ENCODE data around the gene FJX1.
"Not testable (repeated sequence)": the region's sequence is repeated elsewhere in the genome, so short reads cannot be mapped to it uniquely, and the experiment has no call there.

Gene FJX1

GRCh38 chr11:35668350-35668749 is 50.1 kb downstream of the FJX1 start:
- not testable (repeated sequence) for DNase-seq (ENCODE audit: low read depth)

Data from HS-27A (cell line).